GM23338 (cell line): ENCODE results near the gene WWOX. TPM values are rescaled to one million over a fixed set of nuclear protein-coding genes. Genes with fewer than 3 reads are reported as not detected.

Experiments used
- ATAC-seq: fragments of 200-7000 bp; cut with Tn5 transposase; 3 replicates; pipeline ENCODE4 v1.9.1; 2020
- DNase-seq: peaks from one replicate; pipeline ENCODE4 v3.0.0-alpha.2; 2015; ENCODE audit warnings: low spot score
- H2AFZ ChIP-seq: fragments of 200-600 bp; sonication (generic); 2 replicates; pipeline ENCODE4 v1.8.0; 2016; ENCODE audit warnings: antibody characterized with exemption, mild to moderate bottlenecking, moderate library complexity
- H3F3A ChIP-seq: fragments of 200-600 bp; sonication (generic); replicated peaks from 2 replicates; pipeline ENCODE4 v1.8.0; 2017; ENCODE audit warnings: antibody characterized with exemption, mixed run types, low read depth
- H3K27ac ChIP-seq: fragments of 200-600 bp; sonication (generic); 2 replicates; pipeline ENCODE4 v1.6.1; 2016; ENCODE audit warnings: low read depth
- H3K27me3 ChIP-seq: fragments of 200-600 bp; sonication (generic); 2 replicates; pipeline ENCODE4 v1.8.0; 2016; ENCODE audit warnings: mild to moderate bottlenecking, mixed run types, moderate library complexity; ENCODE audit not compliant: insufficient read depth
- H3K36me3 ChIP-seq: fragments of 200-600 bp; sonication (generic); 2 replicates; pipeline ENCODE4 v1.8.0; 2016; ENCODE audit warnings: mild to moderate bottlenecking; ENCODE audit not compliant: insufficient read depth
- H3K4me1 ChIP-seq: fragments of 200-600 bp; sonication (generic); 2 replicates; pipeline ENCODE4 v1.8.0; 2016; ENCODE audit warnings: mild to moderate bottlenecking, moderate library complexity; ENCODE audit not compliant: insufficient read depth
- H3K4me2 ChIP-seq: fragments of 200-600 bp; sonication (generic); 2 replicates; pipeline ENCODE4 v1.7.1; 2017; ENCODE audit warnings: mixed run types
- H3K4me3 ChIP-seq: fragments of 200-600 bp; sonication (generic); 2 replicates; pipeline ENCODE4 v1.6.1; 2016; ENCODE audit warnings: mixed run types
- H3K79me2 ChIP-seq: fragments of 200-600 bp; sonication (generic); replicated peaks from 2 replicates; pipeline ENCODE4 v1.8.0; 2017; ENCODE audit warnings: mild to moderate bottlenecking; ENCODE audit not compliant: insufficient read depth
- H3K9me2 ChIP-seq: fragments of 200-600 bp; sonication (generic); 2 replicates; pipeline ENCODE4 v1.8.0; 2017; ENCODE audit not compliant: insufficient read depth
- H4K20me1 ChIP-seq: fragments of 200-600 bp; sonication (generic); replicated peaks from 2 replicates; pipeline ENCODE4 v1.8.0; 2017; ENCODE audit warnings: mild to moderate bottlenecking; ENCODE audit not compliant: insufficient read depth
- H3K27ac Mint-ChIP-seq: 2 replicates; pipeline ENCODE4 v1.8.0; 2020; ENCODE audit warnings: inconsistent platforms, mild to moderate bottlenecking, moderate library complexity, mixed read lengths
- H3K27me3 Mint-ChIP-seq: 3 replicates; pipeline ENCODE4 v1.8.0; 2022; ENCODE audit warnings: low read depth, mild to moderate bottlenecking, moderate library complexity, mixed read lengths, inconsistent platforms; ENCODE audit not compliant: insufficient read depth, poor library complexity
- H3K36me3 Mint-ChIP-seq: 3 replicates; pipeline ENCODE4 v1.8.0; 2021; ENCODE audit warnings: low read depth, mild to moderate bottlenecking, inconsistent platforms, moderate library complexity, mixed read lengths
- H3K4me1 Mint-ChIP-seq: 3 replicates; pipeline ENCODE4 v1.8.0; 2020; ENCODE audit warnings: mild to moderate bottlenecking, inconsistent platforms, mixed read lengths
- H3K4me3 Mint-ChIP-seq: 3 replicates; pipeline ENCODE4 v1.8.0; 2021; ENCODE audit warnings: moderate library complexity, mild to moderate bottlenecking, inconsistent platforms, mixed read lengths
- H3K9me3 Mint-ChIP-seq: 3 replicates; pipeline ENCODE4 v1.8.0; 2020; ENCODE audit warnings: moderate library complexity, mild to moderate bottlenecking, inconsistent platforms, mixed read lengths
- CREB1 ChIP-seq: fragments of 250-450 bp; sonication (Bioruptor Pico); IDR thresholded peaks from 2 replicates; pipeline ENCODE4 v1.5.0; 2020; ENCODE audit warnings: low read depth, mild to moderate bottlenecking, moderate library complexity
- ETS1 ChIP-seq: IDR thresholded peaks from 2 replicates; pipeline ENCODE4 v1.6.1; 2016; ENCODE audit warnings: antibody characterized with exemption
- EZH2 ChIP-seq: fragments of 200-600 bp; sonication (generic); IDR thresholded peaks from one replicate; pipeline ENCODE4 v1.8.0; 2017; ENCODE audit warnings: antibody characterized with exemption, mild to moderate bottlenecking, low read depth; ENCODE audit not compliant: unreplicated experiment
- EZH2phosphoT487 ChIP-seq: fragments of 200-600 bp; sonication (generic); IDR thresholded peaks from one replicate; pipeline ENCODE4 v1.8.1; 2018; ENCODE audit warnings: antibody characterized with exemption; ENCODE audit not compliant: unreplicated experiment
- JUNB ChIP-seq: IDR thresholded peaks from one replicate; pipeline ENCODE4 v1.6.1; 2016; ENCODE audit warnings: antibody characterized with exemption; ENCODE audit not compliant: unreplicated experiment
- POLR2AphosphoS5 ChIP-seq: IDR thresholded peaks from 2 replicates; pipeline ENCODE4 v1.6.1; 2016; ENCODE audit warnings: antibody characterized with exemption, low read depth
- ZNF331 ChIP-seq: fragments of 250-450 bp; sonication (Bioruptor Pico); IDR thresholded peaks from 2 replicates; pipeline ENCODE4 v1.5.0; 2020; ENCODE audit warnings: low read depth, mild to moderate bottlenecking, moderate library complexity
- ZNF462 ChIP-seq: fragments of 250-450 bp; sonication (Bioruptor Pico); IDR thresholded peaks from 2 replicates; pipeline ENCODE4 v1.5.0; 2020; ENCODE audit warnings: mild to moderate bottlenecking, moderate library complexity
- polyA plus RNA-seq: library from polyadenylated mRNA; unstranded; fragments of >200 nt; fragmentation: Nextera tagmentation; extraction: Ambion mirVana; gene quantifications from 2 replicates; pipeline ENCODE4 v1.2.1, GENCODE V29; 2016
- total RNA-seq: library from RNA; depleted of rRNA; stranded (reverse); fragments of >200 nt; shearing (Covaris generic); gene quantifications from 2 replicates; pipeline ENCODE4 v1.2.3, GENCODE V29; 2014

The WWOX gene
- total and polyA plus RNA-seq, 2 experiments from 2014 or later, result 10.0 to 19.3 TPM

DNA sequence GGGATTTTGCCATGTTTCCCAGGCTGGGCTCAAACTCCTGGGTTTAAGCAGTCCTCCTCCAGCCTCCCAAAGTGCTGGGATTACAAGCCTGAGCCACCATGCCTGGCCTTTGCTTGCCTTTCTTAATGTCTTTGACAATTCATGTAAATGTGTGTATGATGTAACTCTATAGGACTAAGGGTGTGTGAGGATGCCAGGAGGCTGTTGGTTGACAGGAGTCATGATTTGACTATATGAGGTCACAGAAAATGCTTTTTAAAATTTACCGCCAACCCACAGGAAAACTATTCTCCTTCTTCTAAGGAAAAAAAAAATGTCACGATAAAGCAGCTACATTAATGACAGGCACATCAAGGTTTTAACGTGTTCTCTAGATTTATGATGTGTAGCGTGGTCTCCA is 118.8 kb downstream of the WWOX start (continued):
- TF ChIP-seq ZNF462 (CRISPR knock-in tag), result no peak
- no peak for TF ChIP-seq JUNB
- no peak for TF ChIP-seq EZH2

GRCh38 chr16:78218856-78219651 is 119.6 kb downstream of the WWOX start:
- Histone ChIP-seq H3K4me3 (no peak overlapping the region), H3K4me1 (no peaks in the 10 kb centered on the region), H3K27me3 (no peaks in the 10 kb centered on the region), H3K79me2 (no peaks in the 10 kb centered on the region), H4K20me1 (no peaks in the 10 kb centered on the region), H3K27ac (no peak overlapping the region), H2AFZ (no peak overlapping the region), H3F3A (no peaks in the 10 kb centered on the region), H3K9me2 (no peaks in the 10 kb centered on the region), H3K36me3 (no peaks in the 10 kb centered on the region), H3K4me2 (no peak overlapping the region)
- Mint-ChIP-seq H3K36me3 (no peaks in the 10 kb centered on the region), H3K4me3 (no peak overlapping the region), H3K27ac (no peak overlapping the region), H3K27me3 (peaks cover 5% of the 10 kb centered on the region), H3K4me1 (peaks cover 4% of the 10 kb centered on the region), H3K9me3 (0 out of 3 replicates have a peak, but pooled peaks cover 3% of the 10 kb centered on the region)
- DNase-seq (no peak), ATAC-seq (no peak)
- TF ChIP-seq ZNF462 (CRISPR knock-in tag), result no peak
- no peak for TF ChIP-seq POLR2AphosphoS5
- TF ChIP-seq CREB1 (CRISPR knock-in tag), result no peak
- no peak for TF ChIP-seq JUNB
- no peak for TF ChIP-seq EZH2phosphoT487
- no peak for TF ChIP-seq ZNF331
- TF ChIP-seq ETS1, result no peak
